ENCODE measurements around the gene YWHAH. TPM values are rescaled to one million over a fixed set of nuclear protein-coding genes. Genes with fewer than 3 reads are reported as not detected.

YWHAH gene
- polyA plus RNA-seq, 1 experiment: 118 TPM

GRCh38 chr22:31951194-31952093, 7.1 kb downstream of the YWHAH start:
- no peaks in the 10 kb centered on the region for H3K9me3 ChIP-seq (ENCODE audit: control insufficient read depth, insufficient read depth, low read length)
- POLR2A ChIA-PET: interaction anchor here (1.3 kb wide), 1 partner anchor 321 kb away, joined by 4 read pairs; no protein-coding TSS in a partner anchor
- no peak for TF ChIP-seq CTCF (IDR thresholded peaks at IDR 0.05; ENCODE audit: low read depth, low read length)
- no peaks in the 10 kb centered on the region for H3K27me3 ChIP-seq (ENCODE audit: control insufficient read depth, insufficient read depth, low read length)
- peak overlapping the region; percentile 49 for H3K27ac ChIP-seq (ENCODE audit: low read depth, low read length)
- no peak overlapping the region for H3K4me3 ChIP-seq (ENCODE audit: low read depth, low read length)
- CTCF ChIA-PET: interaction anchor here (2.3 to 2.5 kb wide), 2 partner anchors 19 to 286 kb away, joined by 13 to 17 read pairs; no protein-coding TSS in a partner anchor
- no peak for DNase-seq (ENCODE audit: low read depth, low spot score)

GRCh38 chr22:31952094-31952401, 7.7 kb downstream of the YWHAH start:
- no peaks in the 10 kb centered on the region for H3K27me3 ChIP-seq (ENCODE audit: control insufficient read depth, insufficient read depth, low read length)
- no peak for DNase-seq (ENCODE audit: low read depth, low spot score)
- CTCF ChIA-PET: no interaction called here
- H3K4me3 ChIP-seq (ENCODE audit: low read depth, low read length): no peak overlapping the region
- POLR2A ChIA-PET: no interaction called here
- peak overlapping the region; percentile 49 for H3K27ac ChIP-seq (ENCODE audit: low read depth, low read length)
- 0 out of 2 replicates have a peak, but pooled peaks have one; percentile 13 for TF ChIP-seq CTCF (IDR thresholded peaks at IDR 0.05; ENCODE audit: low read depth, low read length)
- no peaks in the 10 kb centered on the region for H3K9me3 ChIP-seq (ENCODE audit: control insufficient read depth, insufficient read depth, low read length)

- H3K27me3 ChIP-seq (ENCODE audit: control insufficient read depth, insufficient read depth, low read length): no peaks in the 10 kb centered on the region
- no peak overlapping the region for H3K27ac ChIP-seq (ENCODE audit: low read depth, low read length)
- TF ChIP-seq CTCF (IDR thresholded peaks at IDR 0.05; ENCODE audit: low read depth, low read length): no peak
- peak; percentile 49 for DNase-seq (ENCODE audit: low read depth, low spot score)
- POLR2A ChIA-PET: no interaction called here
- CTCF ChIA-PET: interaction anchor here (1.4 to 7.5 kb wide), 2 partner anchors 18 to 287 kb away, joined by 9 to 40 read pairs; no protein-coding TSS in a partner anchor
- no peak overlapping the region for H3K4me3 ChIP-seq (ENCODE audit: low read depth, low read length)
- H3K9me3 ChIP-seq (ENCODE audit: control insufficient read depth, insufficient read depth, low read length): no peaks in the 10 kb centered on the region
Observed at GRCh38 chr22:31952472-31952871, 8.1 kb downstream of the YWHAH start.

- DNase-seq (ENCODE audit: low read depth, low spot score): no peak
- H3K9me3 ChIP-seq (ENCODE audit: control insufficient read depth, insufficient read depth, low read length): no peaks in the 10 kb centered on the region
- TF ChIP-seq CTCF (IDR thresholded peaks at IDR 0.05; ENCODE audit: low read depth, low read length): no peak
- ChIA-PET CTCF (interaction anchor here (1.4 to 7.5 kb wide), 2 partner anchors 17 to 288 kb away, joined by 9 to 40 read pairs; no protein-coding TSS in a partner anchor), POLR2A (no interaction called here)
- H3K4me3 ChIP-seq (ENCODE audit: low read depth, low read length): no peak overlapping the region
- no peaks in the 10 kb centered on the region for H3K27me3 ChIP-seq (ENCODE audit: control insufficient read depth, insufficient read depth, low read length)
- no peak overlapping the region for H3K27ac ChIP-seq (ENCODE audit: low read depth, low read length)
Observed at GRCh38 chr22:31953261-31953660, 8.9 kb downstream of the YWHAH start.

Data from AG04450 (cell line).